Tibial nerve (tissue), 4 donors: ENCODE results near the gene INPP4B.

Source experiments
- CTCF ChIP-seq, 5 experiments: fragments of 200-600 bp in 3 of 5; fragments of 450-650 bp in 2 of 5; sonication (generic) in 3 of 5; IDR thresholded peaks; one replicate each; pipeline ENCODE4 v1.5.1; 2016 to 2019; ENCODE audit warnings: antibody characterized with exemption in 5 of 5, mild to moderate bottlenecking in 3 of 5, moderate library complexity in 2 of 5
- EP300 ChIP-seq, 2 donors: sonication (generic); formaldehyde crosslinking; IDR thresholded peaks; one replicate each; pipeline ENCODE4 v1.6.1; 2017; ENCODE audit warnings: antibody characterized with exemption in 2 of 2, mild to moderate bottlenecking in 1 of 2
- POLR2A ChIP-seq, 2 donors: fragments of 450-650 bp; IDR thresholded peaks; one replicate each; pipeline ENCODE4 v1.6.1; 2017; ENCODE audit warnings: antibody characterized with exemption in 2 of 2, mild to moderate bottlenecking in 2 of 2, moderate library complexity in 2 of 2

GRCh38 chr4:142558851-142559250 lies 287.2 kb downstream of the INPP4B start:
- TF ChIP-seq CTCF (IDR thresholded peaks at IDR 0.05) (no peak), POLR2A (IDR thresholded peaks at IDR 0.05) (no peak), EP300 (IDR thresholded peaks at IDR 0.05) (no peak)
